Measurements from ENCODE around the gene CENPV. TPM values are rescaled to one million over a fixed set of nuclear protein-coding genes. Genes with fewer than 3 reads are reported as not detected.

Gene CENPV
- total and polyA plus RNA-seq, 2 donors (not counting 3 experiments of a cell fraction or from before 2014, with no cell fraction given), result 38.2 to 41.6 TPM

- H2AFZ ChIP-seq (ENCODE audit: low read depth, low read length), result no peak overlapping the region
- intact Hi-C loops (cut with micrococcal nuclease), result no loop called here
- H3K4me1 ChIP-seq (ENCODE audit: control insufficient read depth, extremely low read depth, insufficient read depth, low read length), result peaks cover 5% of the 10 kb centered on the region
- no peak overlapping the region for H3K27ac ChIP-seq (ENCODE audit: insufficient read depth, low read depth, low read length)
- H3K9ac ChIP-seq (replicated peaks; ENCODE audit: extremely low read depth, insufficient read depth, low read length), result no peak overlapping the region
- ChIA-PET CTCF (no interaction called here), POLR2A (no interaction called here)
- peaks cover 3 to 6% of the 10 kb centered on the region in 2 experiments for H3K36me3 ChIP-seq (ENCODE audit: control insufficient read depth in 2 of 2, extremely low read depth in 1 of 2, insufficient read depth in 2 of 2, low read length in 2 of 2)
- dilution Hi-C loops (cut with MboI; ENCODE audit: extremely low pct_ligation_motif_present, low sequenced_read_pairs), result no loop called here
- peaks cover 2% of the 10 kb centered on the region for H3K79me2 ChIP-seq (ENCODE audit: control insufficient read depth, insufficient read depth, low read length)
- DNase-seq (ENCODE audit: low read depth, low spot score), result no peak
- no peaks in the 10 kb centered on the region for H3K27me3 ChIP-seq (ENCODE audit: control insufficient read depth in 2 of 2, insufficient read depth in 2 of 2, low read length in 2 of 2)
- BruUV-seq (replicated peaks), result no TSS peak
- H3K9me3 ChIP-seq (replicated peaks; ENCODE audit: control insufficient read depth, insufficient read depth, low read length), result no peaks in the 10 kb centered on the region
- no peak for FAIRE-seq
- H4K20me1 ChIP-seq (replicated peaks; ENCODE audit: control insufficient read depth, extremely low read depth, insufficient read depth, low read length), result no peaks in the 10 kb centered on the region
- no peak overlapping the region for H3K4me3 ChIP-seq (replicated peaks in 1 of 3; ENCODE audit: insufficient read depth in 1 of 3, low read depth in 1 of 3, low read length in 3 of 3)
- H3K4me2 ChIP-seq (ENCODE audit: insufficient read depth, low read length), result no peak overlapping the region
- H3K9me1 ChIP-seq (replicated peaks; ENCODE audit: control insufficient read depth, extremely low read depth, insufficient read depth, low read length), result no peaks in the 10 kb centered on the region
- TF ChIP-seq EZH2 (IDR thresholded peaks at IDR 0.05; ENCODE audit: borderline replicate concordance, low read depth, low read length, severe bottlenecking), result no peak
- no peak for TF ChIP-seq GATA2 (IDR thresholded peaks at IDR 0.05; ENCODE audit: insufficient read depth, insufficient read length, low read depth, low read length)
- no peak for TF ChIP-seq CTCF (IDR thresholded peaks at IDR 0.05; ENCODE audit: extremely low read depth in 1 of 2, insufficient read depth in 1 of 2, low read depth in 1 of 2, low read length in 2 of 2)
- no peak for TF ChIP-seq FOS (IDR thresholded peaks at IDR 0.05; ENCODE audit: borderline replicate concordance, insufficient read depth, low read length)
- TF ChIP-seq JUN (IDR thresholded peaks at IDR 0.05; ENCODE audit: borderline replicate concordance, insufficient read depth, insufficient read length, low read depth), result no peak
- TF ChIP-seq POLR2A (IDR thresholded peaks at IDR 0.05; ENCODE audit: low read depth, low read length), result no peak
- no peak for TF ChIP-seq POLR2AphosphoS5 (IDR thresholded peaks at IDR 0.05; ENCODE audit: insufficient read depth, low read depth, low read length)
- no peak for TF ChIP-seq MYC (IDR thresholded peaks at IDR 0.05; ENCODE audit: low read depth, low read length)
- no peak for TF ChIP-seq MAX (IDR thresholded peaks at IDR 0.05; ENCODE audit: insufficient read depth, insufficient read length)
Observed at GRCh38 chr17:16346721-16347271, 6.5 kb downstream of the CENPV start.
